Mesendoderm (in vitro differentiated cells): Measurements from ENCODE around the gene AMELX. TPM values are rescaled to one million over a fixed set of nuclear protein-coding genes. Genes with fewer than 3 reads are reported as not detected.

Source experiments
- DNase-seq: peaks from one replicate; pipeline ENCODE4 v3.0.0; 2013
- H2AK5ac ChIP-seq: 2 replicates; pipeline ENCODE4 v1.6.1; 2013; ENCODE audit warnings: low read length, inconsistent platforms
- H2BK120ac ChIP-seq: 2 replicates; pipeline ENCODE4 v1.6.1; 2013; ENCODE audit warnings: low read depth, mild to moderate bottlenecking, low read length, moderate library complexity, mixed read lengths
- H2BK15ac ChIP-seq: replicated peaks from 2 replicates; pipeline ENCODE4 v1.6.1; 2013; ENCODE audit warnings: low read depth, mild to moderate bottlenecking, moderate library complexity
- H2BK5ac ChIP-seq: 2 replicates; pipeline ENCODE4 v1.6.1; 2013; ENCODE audit warnings: low read length, inconsistent platforms
- H3K18ac ChIP-seq: 2 replicates; pipeline ENCODE4 v1.6.1; 2013; ENCODE audit warnings: mild to moderate bottlenecking, low read length, mixed read lengths
- H3K23ac ChIP-seq: one replicate; pipeline ENCODE4 v1.6.1; 2013; ENCODE audit warnings: low read length
- H3K27ac ChIP-seq: 2 replicates; pipeline ENCODE4 v1.5.1; 2013; ENCODE audit warnings: low read depth, mild to moderate bottlenecking, inconsistent platforms, low read length, moderate library complexity
- H3K27me3 ChIP-seq: 2 replicates; pipeline ENCODE4 v1.6.1; 2013; ENCODE audit warnings: low read length, control low read depth, mild to moderate bottlenecking, inconsistent platforms; ENCODE audit not compliant: insufficient read depth, poor library complexity
- H3K36me3 ChIP-seq: 2 replicates; pipeline ENCODE4 v1.6.1; 2013; ENCODE audit warnings: low read length, inconsistent platforms; ENCODE audit not compliant: control insufficient read depth, insufficient read depth
- H3K4ac ChIP-seq: one replicate; pipeline ENCODE4 v1.6.1; 2013; ENCODE audit warnings: low read depth, mild to moderate bottlenecking, low read length, moderate library complexity
- H3K4me1 ChIP-seq: 2 replicates; pipeline ENCODE4 v1.6.1; 2013; ENCODE audit warnings: low read depth, low read length, inconsistent platforms; ENCODE audit not compliant: control insufficient read depth
- H3K4me2 ChIP-seq: 2 replicates; pipeline ENCODE4 v1.6.1; 2013; ENCODE audit warnings: low read length
- H3K4me3 ChIP-seq: 2 replicates; pipeline ENCODE4 v1.5.1; 2013; ENCODE audit warnings: mild to moderate bottlenecking, low read length
- H3K56ac ChIP-seq: one replicate; pipeline ENCODE4 v1.6.1; 2013; ENCODE audit warnings: low read length
- H3K79me1 ChIP-seq: 2 replicates; pipeline ENCODE4 v1.6.1; 2013; ENCODE audit warnings: low read length, inconsistent platforms
- H3K79me2 ChIP-seq: 2 replicates; pipeline ENCODE4 v1.6.1; 2013; ENCODE audit warnings: mild to moderate bottlenecking, low read length; ENCODE audit not compliant: control insufficient read depth, insufficient read depth
- H3K9ac ChIP-seq: 2 replicates; pipeline ENCODE4 v1.6.1; 2013; ENCODE audit warnings: low read length, inconsistent platforms
- H4K5ac ChIP-seq: one replicate; pipeline ENCODE4 v1.6.1; 2013; ENCODE audit warnings: low read length
- H4K8ac ChIP-seq: one replicate; pipeline ENCODE4 v1.6.1; 2013; ENCODE audit warnings: low read depth, mild to moderate bottlenecking, control low read depth, low read length, moderate library complexity
- WGBS: extraction: QIAGEN DNeasy Blood & Tissue Kit; methylation state at CpG from one replicate; pipeline ENCODE4 v1.1.7; 2013; ENCODE audit warnings: low lambda C conversion rate, missing lambda C conversion rate; ENCODE audit not compliant: insufficient coverage; ENCODE audit errors: extremely low coverage; 5-methylcytosine and 5-hydroxymethylcytosine counted together
- polyA plus RNA-seq, 2 experiments: library from polyadenylated mRNA; stranded (reverse); fragments of 200-250 nt; gene quantifications; one replicate each; pipeline ENCODE4 v1.2.3, GENCODE V29; 2013

Gene AMELX
- not detected for polyA plus RNA-seq (2013, experiment 1 of 2)
- polyA plus RNA-seq (2013, experiment 2 of 2), result not detected

DNA sequence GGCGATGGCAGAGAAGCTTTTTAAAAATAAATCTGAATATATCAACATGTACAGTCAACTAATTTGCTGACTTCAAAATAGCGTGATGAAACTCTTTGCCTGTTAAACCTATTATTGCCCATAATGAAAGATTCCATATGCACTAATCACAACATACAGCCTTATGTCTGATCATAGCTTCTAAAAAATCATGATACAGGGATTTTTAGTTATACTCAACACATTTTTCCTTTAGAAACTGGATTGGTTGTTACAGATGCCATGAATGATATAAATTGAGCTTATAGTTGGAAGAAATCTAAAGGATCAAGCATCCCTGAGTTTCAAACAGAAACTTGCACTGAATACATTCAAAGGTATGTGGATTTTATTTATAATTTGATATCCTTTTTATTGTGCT lies at the start of gene AMELX:
Gene AMELX, plus strand, starts transcription at position 301 of the 400 bp plus-strand sequence. CDS start 1,376 bp downstream, outside the sequence.
- Histone ChIP-seq H2BK5ac (no peak within 1 kb of the TSS), H3K4me1 (no peaks in the 10 kb centered on the region), H4K8ac (no peak within 1 kb of the TSS), H3K27ac (no peak within 1 kb of the TSS), H2AK5ac (no peak within 1 kb of the TSS), H3K79me1 (no peaks in the 10 kb centered on the region), H3K79me2 (no peaks in the 10 kb centered on the region), H3K27me3 (no peaks in the 10 kb centered on the region), H3K56ac (no peak within 1 kb of the TSS), H2BK120ac (no peak within 1 kb of the TSS), H3K4ac (no peak within 1 kb of the TSS), H3K9ac (no peak within 1 kb of the TSS), H3K18ac (no peak within 1 kb of the TSS), H3K4me3 (no peak within 1 kb of the TSS), H3K4me2 (no peak within 1 kb of the TSS), H3K23ac (no peak within 1 kb of the TSS), H3K36me3 (no peaks in the 10 kb centered on the region), H2BK15ac (no peak within 1 kb of the TSS), H4K5ac (no peak within 1 kb of the TSS)
- no CpG with 5 or more reads among the region's 2 CpGs for WGBS
- no peak for DNase-seq

- no peak overlapping the region for H2AK5ac ChIP-seq
- H2BK15ac ChIP-seq, result no peak overlapping the region
- no peak overlapping the region for H2BK5ac ChIP-seq
- H4K8ac ChIP-seq, result no peak overlapping the region
- no CpG with 5 or more reads among the region's 2 CpGs for WGBS
- H3K4me2 ChIP-seq, result no peak overlapping the region
- no peaks in the 10 kb centered on the region for H3K27me3 ChIP-seq
- DNase-seq, result no peak
- no peak overlapping the region for H3K4me3 ChIP-seq
- H3K4me1 ChIP-seq, result no peaks in the 10 kb centered on the region
- no peak overlapping the region for H2BK120ac ChIP-seq
- no peak overlapping the region for H3K4ac ChIP-seq
- no peaks in the 10 kb centered on the region for H3K36me3 ChIP-seq
- H3K27ac ChIP-seq, result no peak overlapping the region
- H3K23ac ChIP-seq, result no peak overlapping the region
- H3K56ac ChIP-seq, result no peak overlapping the region
- no peak overlapping the region for H4K5ac ChIP-seq
- H3K18ac ChIP-seq, result no peak overlapping the region
- no peaks in the 10 kb centered on the region for H3K79me2 ChIP-seq
- no peaks in the 10 kb centered on the region for H3K79me1 ChIP-seq
- no peak overlapping the region for H3K9ac ChIP-seq
Measured at GRCh38 chrX:11244636-11245035, 48.6 kb upstream of the AMELX start.

- Histone ChIP-seq H3K18ac (no peak overlapping the region), H3K9ac (no peak overlapping the region), H3K4me1 (no peaks in the 10 kb centered on the region), H3K79me1 (no peaks in the 10 kb centered on the region), H3K27ac (no peak overlapping the region), H2AK5ac (no peak overlapping the region), H2BK120ac (no peak overlapping the region), H4K8ac (no peak overlapping the region), H3K36me3 (no peaks in the 10 kb centered on the region), H3K27me3 (no peaks in the 10 kb centered on the region), H3K79me2 (no peaks in the 10 kb centered on the region), H2BK15ac (no peak overlapping the region), H2BK5ac (no peak overlapping the region), H4K5ac (no peak overlapping the region), H3K4me3 (no peak overlapping the region), H3K23ac (no peak overlapping the region), H3K4ac (no peak overlapping the region), H3K4me2 (no peak overlapping the region), H3K56ac (no peak overlapping the region)
- DNase-seq, result no peak
- no CpG with 5 or more reads among the region's 5 CpGs for WGBS
Measured at GRCh38 chrX:11254417-11255109, 38.6 kb upstream of the AMELX start.

- H3K18ac ChIP-seq, result no peak overlapping the region
- no peak overlapping the region for H3K4ac ChIP-seq
- no peak overlapping the region for H2BK5ac ChIP-seq
- H3K9ac ChIP-seq, result no peak overlapping the region
- H2BK15ac ChIP-seq, result no peak overlapping the region
- no peak overlapping the region for H3K27ac ChIP-seq
- H2BK120ac ChIP-seq, result no peak overlapping the region
- H3K4me3 ChIP-seq, result no peak overlapping the region
- DNase-seq, result no peak
- no peak overlapping the region for H3K23ac ChIP-seq
- no peaks in the 10 kb centered on the region for H3K27me3 ChIP-seq
- H2AK5ac ChIP-seq, result no peak overlapping the region
- H3K56ac ChIP-seq, result no peak overlapping the region
- no peak overlapping the region for H3K4me2 ChIP-seq
- H4K8ac ChIP-seq, result no peak overlapping the region
- no peaks in the 10 kb centered on the region for H3K4me1 ChIP-seq
- H3K79me2 ChIP-seq, result no peaks in the 10 kb centered on the region
- no peaks in the 10 kb centered on the region for H3K36me3 ChIP-seq
- no CpG with 5 or more reads among the region's 2 CpGs for WGBS
- H4K5ac ChIP-seq, result no peak overlapping the region
- no peaks in the 10 kb centered on the region for H3K79me1 ChIP-seq
Measured at GRCh38 chrX:11257290-11257689, 35.9 kb upstream of the AMELX start.

DNA sequence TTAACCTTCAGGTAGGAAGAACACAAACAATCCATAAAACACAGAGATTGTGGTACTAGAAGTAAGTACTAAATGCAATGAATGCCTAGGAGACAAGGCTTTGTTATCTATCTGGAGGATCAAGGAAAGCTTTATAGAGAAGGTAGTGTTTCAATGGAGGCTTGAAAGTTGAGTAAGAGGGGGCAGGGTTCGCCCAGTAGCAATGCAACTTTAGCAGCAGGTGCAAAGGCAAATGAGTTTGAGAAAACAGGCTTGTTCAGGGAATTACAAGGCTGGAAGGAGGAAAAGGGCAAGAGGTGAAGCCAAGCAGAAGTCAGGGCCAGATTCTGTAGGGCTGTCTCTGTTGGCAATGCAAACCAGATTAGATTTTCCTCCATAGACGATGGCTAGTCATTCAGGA lies 35.5 kb upstream of the AMELX start:
- no peak overlapping the region for H2BK15ac ChIP-seq
- H2BK120ac ChIP-seq, result no peak overlapping the region
- no peak overlapping the region for H3K4me3 ChIP-seq
- no peak overlapping the region for H3K4ac ChIP-seq
- no peak overlapping the region for H4K5ac ChIP-seq
- H3K4me1 ChIP-seq, result no peaks in the 10 kb centered on the region
- no peaks in the 10 kb centered on the region for H3K79me1 ChIP-seq
- H3K36me3 ChIP-seq, result no peaks in the 10 kb centered on the region
- no peaks in the 10 kb centered on the region for H3K27me3 ChIP-seq
- H3K79me2 ChIP-seq, result no peaks in the 10 kb centered on the region
- H4K8ac ChIP-seq, result no peak overlapping the region
- H3K56ac ChIP-seq, result no peak overlapping the region
- H3K9ac ChIP-seq, result no peak overlapping the region
- no peak overlapping the region for H3K23ac ChIP-seq
- H3K4me2 ChIP-seq, result no peak overlapping the region
- no peak overlapping the region for H2BK5ac ChIP-seq
- no peak overlapping the region for H3K27ac ChIP-seq
- no peak for DNase-seq
- no CpG with 5 or more reads among the region's 2 CpGs for WGBS
- H3K18ac ChIP-seq, result no peak overlapping the region
- H2AK5ac ChIP-seq, result no peak overlapping the region

GRCh38 chrX:11259437-11259836 lies 33.8 kb upstream of the AMELX start:
- Histone ChIP-seq H3K23ac (no peak overlapping the region), H2BK120ac (no peak overlapping the region), H3K4me1 (no peaks in the 10 kb centered on the region), H3K9ac (no peak overlapping the region), H3K27me3 (no peaks in the 10 kb centered on the region), H3K4me2 (no peak overlapping the region), H4K8ac (no peak overlapping the region), H2BK15ac (no peak overlapping the region), H2AK5ac (no peak overlapping the region), H3K4me3 (no peak overlapping the region), H3K56ac (no peak overlapping the region), H2BK5ac (no peak overlapping the region), H3K27ac (no peak overlapping the region), H3K79me2 (no peaks in the 10 kb centered on the region), H3K4ac (no peak overlapping the region), H3K36me3 (no peaks in the 10 kb centered on the region), H3K79me1 (no peaks in the 10 kb centered on the region), H3K18ac (no peak overlapping the region), H4K5ac (no peak overlapping the region)
- no CpG with 5 or more reads among the region's 1 CpG for WGBS
- no peak for DNase-seq
